Gastroesophageal sphincter (tissue), 4 donors: Measurements from ENCODE around the gene LCA5. TPM values are rescaled to one million over a fixed set of nuclear protein-coding genes. Genes with fewer than 3 reads are reported as not detected.

ENCODE experiments used
- ATAC-seq: fragments of 150-250 bp; one replicate; pipeline ENCODE4 v1.9.1; 2016; ENCODE audit warnings: mild to moderate bottlenecking, moderate library complexity
- H3K27ac ChIP-seq, 4 donors: fragments of 200-600 bp; sonication (generic) in 3 of 4; 1 replicate in 3 of 4; 2 replicates in 1 of 4; pipeline ENCODE4 v1.5.1; 2016 to 2019
- H3K27me3 ChIP-seq: fragments of 200-600 bp; sonication (generic); one replicate; pipeline ENCODE4 v1.5.1; 2019
- H3K36me3 ChIP-seq, 2 donors: fragments of 200-600 bp; sonication (generic); one replicate each; pipeline ENCODE4 v1.5.1; 2019; ENCODE audit warnings: control low read depth in 1 of 2
- H3K4me1 ChIP-seq, 3 donors: fragments of 200-600 bp; sonication (generic); 1 replicate in 2 of 3; 2 replicates in 1 of 3; pipeline ENCODE4 v1.5.1; 2016 to 2019; ENCODE audit warnings: control low read depth in 2 of 3
- H3K4me3 ChIP-seq, 2 donors: fragments of 200-600 bp; sonication (generic); one replicate each; pipeline ENCODE4 v1.5.1; 2019; ENCODE audit warnings: mild to moderate bottlenecking in 1 of 2, moderate library complexity in 1 of 2
- H3K9me3 ChIP-seq, 3 donors: fragments of 200-600 bp; sonication (generic); one replicate each; pipeline ENCODE4 v1.5.1; 2017 to 2019; ENCODE audit warnings: control low read depth in 2 of 3
- EP300 ChIP-seq: sonication (generic); formaldehyde crosslinking; IDR thresholded peaks from one replicate; pipeline ENCODE4 v1.6.1; 2017; ENCODE audit warnings: antibody characterized with exemption, mild to moderate bottlenecking
- POLR2A ChIP-seq, 2 donors: fragments of 450-650 bp; IDR thresholded peaks; one replicate each; pipeline ENCODE4 v1.6.1; 2017; ENCODE audit warnings: antibody characterized with exemption in 2 of 2, mild to moderate bottlenecking in 2 of 2, moderate library complexity in 1 of 2
- POLR2AphosphoS5 ChIP-seq: sonication (generic); formaldehyde crosslinking; IDR thresholded peaks from one replicate; pipeline ENCODE4 v1.6.1; 2017; ENCODE audit warnings: antibody characterized with exemption
- WGBS, 2 donors: methylation state at CpG; one replicate each; pipeline ENCODE4 v1.1.5; 2018; ENCODE audit warnings: low coverage in 1 of 2; 5-methylcytosine and 5-hydroxymethylcytosine counted together
- total RNA-seq, 4 donors: library from RNA; depleted of rRNA; stranded (reverse); fragments of >200 nt; gene quantifications; one replicate each; pipeline ENCODE4 v1.1.0, GENCODE V29; 2016
- TF ChIP-seq, protein P1 (sequence below), 4 experiments: fragments of 200-600 bp in 2 of 4; fragments of 450-650 bp in 2 of 4; sonication (generic) in 1 of 4; IDR thresholded peaks; one replicate each; pipeline ENCODE4 v1.5.1; 2017 to 2019; ENCODE audit warnings: antibody characterized with exemption in 4 of 4, mild to moderate bottlenecking in 2 of 4, moderate library complexity in 2 of 4

The LCA5 gene
- total RNA-seq, 4 donors from 2014 or later, result 6.8 to 11.8 (median 9.5) TPM

DNA sequence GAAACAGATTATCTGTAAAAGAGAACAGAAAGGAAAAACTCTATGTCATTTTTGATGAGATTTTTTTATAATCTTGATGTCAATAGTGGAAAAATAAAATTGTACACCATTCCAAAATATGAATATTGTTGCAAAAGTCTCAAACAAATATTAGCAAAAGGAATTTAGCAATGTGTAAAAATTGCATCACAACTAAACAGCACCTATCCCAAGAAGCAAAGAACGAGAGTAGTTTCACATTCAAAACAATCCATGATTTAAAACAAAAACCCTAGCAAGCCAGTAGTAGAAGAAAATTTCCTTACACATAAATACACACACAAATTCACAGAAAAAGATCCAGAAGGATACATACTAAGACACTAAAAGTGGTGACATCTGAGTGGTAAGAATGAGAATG, 38.4 kb downstream of the LCA5 start:
- Histone ChIP-seq H3K4me3 (no peak overlapping the region), H3K27ac (no peak overlapping the region), H3K9me3 (no peaks in the 10 kb centered on the region), H3K4me1 (no peaks in the 10 kb centered on the region), H3K36me3 (no peaks in the 10 kb centered on the region), H3K27me3 (no peaks in the 10 kb centered on the region)
- ATAC-seq, result no peak
- WGBS, 2 donors, result 45 to 60% methylated on average over 1 of the region's 1 CpG
- TF ChIP-seq EP300 (no peak), POLR2AphosphoS5 (no peak)
- TF ChIP-seq, protein P1, sequence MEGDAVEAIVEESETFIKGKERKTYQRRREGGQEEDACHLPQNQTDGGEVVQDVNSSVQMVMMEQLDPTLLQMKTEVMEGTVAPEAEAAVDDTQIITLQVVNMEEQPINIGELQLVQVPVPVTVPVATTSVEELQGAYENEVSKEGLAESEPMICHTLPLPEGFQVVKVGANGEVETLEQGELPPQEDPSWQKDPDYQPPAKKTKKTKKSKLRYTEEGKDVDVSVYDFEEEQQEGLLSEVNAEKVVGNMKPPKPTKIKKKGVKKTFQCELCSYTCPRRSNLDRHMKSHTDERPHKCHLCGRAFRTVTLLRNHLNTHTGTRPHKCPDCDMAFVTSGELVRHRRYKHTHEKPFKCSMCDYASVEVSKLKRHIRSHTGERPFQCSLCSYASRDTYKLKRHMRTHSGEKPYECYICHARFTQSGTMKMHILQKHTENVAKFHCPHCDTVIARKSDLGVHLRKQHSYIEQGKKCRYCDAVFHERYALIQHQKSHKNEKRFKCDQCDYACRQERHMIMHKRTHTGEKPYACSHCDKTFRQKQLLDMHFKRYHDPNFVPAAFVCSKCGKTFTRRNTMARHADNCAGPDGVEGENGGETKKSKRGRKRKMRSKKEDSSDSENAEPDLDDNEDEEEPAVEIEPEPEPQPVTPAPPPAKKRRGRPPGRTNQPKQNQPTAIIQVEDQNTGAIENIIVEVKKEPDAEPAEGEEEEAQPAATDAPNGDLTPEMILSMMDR (IDR thresholded peaks at IDR 0.05), result no peak

DNA sequence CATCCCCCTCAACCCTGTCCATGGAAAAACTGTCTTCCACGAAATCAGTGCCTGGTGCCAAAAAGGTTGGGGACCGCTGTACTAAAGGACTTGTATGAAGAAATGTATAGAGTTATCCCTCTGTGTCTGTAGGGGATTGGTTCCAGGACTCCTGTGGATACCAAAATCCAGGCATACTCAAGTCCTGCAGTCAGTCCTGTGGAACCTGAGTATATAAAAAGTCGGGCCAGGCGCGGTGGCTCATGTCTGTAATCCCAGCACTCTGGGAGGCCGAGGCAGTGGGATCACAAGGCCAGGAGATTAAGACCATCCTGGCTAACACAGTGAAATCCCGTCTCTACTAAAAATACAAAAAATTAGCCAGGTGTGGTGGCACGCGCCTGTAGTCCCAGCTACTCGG, 42.0 kb downstream of the LCA5 start:
- Histone ChIP-seq H3K27me3 (no peaks in the 10 kb centered on the region), H3K9me3 (no peaks in the 10 kb centered on the region), H3K36me3 (peaks cover 0 to 14% of the 10 kb centered on the region in 2 donors), H3K4me3 (no peak overlapping the region), H3K4me1 (no peaks in the 10 kb centered on the region), H3K27ac (no peak overlapping the region)
- ATAC-seq, result no peak
- WGBS, 2 donors, result 89 to 90% methylated on average over 2 to 6 of the region's 10 CpGs
- TF ChIP-seq, protein P1 (IDR thresholded peaks at IDR 0.05), result no peak
- TF ChIP-seq EP300, result no peak
- TF ChIP-seq POLR2A (IDR thresholded peaks at IDR 0.05), result no peak
- no peak for TF ChIP-seq POLR2AphosphoS5

DNA sequence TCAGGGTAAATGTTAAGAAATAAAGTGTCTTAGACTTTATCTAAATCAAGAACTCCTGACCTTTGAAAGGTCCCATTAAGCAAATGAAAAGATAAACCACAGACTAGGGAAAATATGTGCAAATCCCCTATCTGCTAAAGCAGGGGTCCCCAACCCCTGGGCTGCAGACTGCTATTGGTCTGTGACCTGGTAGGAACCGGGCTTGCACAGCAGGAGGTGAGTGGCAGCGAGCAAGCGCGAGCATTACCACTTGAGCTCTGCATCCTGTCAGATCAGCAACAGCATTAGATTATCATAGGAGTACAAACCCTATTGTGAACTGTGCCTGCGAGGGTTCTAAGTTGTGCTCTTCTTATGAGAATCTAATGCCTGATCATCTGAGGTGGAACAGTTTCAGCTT, 42.4 kb downstream of the LCA5 start:
- Histone ChIP-seq H3K27ac (no peak overlapping the region), H3K4me1 (no peaks in the 10 kb centered on the region), H3K36me3 (peaks cover 0 to 18% of the 10 kb centered on the region in 2 donors), H3K9me3 (no peaks in the 10 kb centered on the region), H3K4me3 (no peak overlapping the region), H3K27me3 (no peaks in the 10 kb centered on the region)
- WGBS, 2 donors, result 83 to 96% methylated on average over 1 to 4 of the region's 5 CpGs
- no peak for TF ChIP-seq POLR2A (IDR thresholded peaks at IDR 0.05)
- TF ChIP-seq EP300, result no peak
- TF ChIP-seq, protein P1 (IDR thresholded peaks at IDR 0.05), result no peak
- no peak for ATAC-seq

DNA sequence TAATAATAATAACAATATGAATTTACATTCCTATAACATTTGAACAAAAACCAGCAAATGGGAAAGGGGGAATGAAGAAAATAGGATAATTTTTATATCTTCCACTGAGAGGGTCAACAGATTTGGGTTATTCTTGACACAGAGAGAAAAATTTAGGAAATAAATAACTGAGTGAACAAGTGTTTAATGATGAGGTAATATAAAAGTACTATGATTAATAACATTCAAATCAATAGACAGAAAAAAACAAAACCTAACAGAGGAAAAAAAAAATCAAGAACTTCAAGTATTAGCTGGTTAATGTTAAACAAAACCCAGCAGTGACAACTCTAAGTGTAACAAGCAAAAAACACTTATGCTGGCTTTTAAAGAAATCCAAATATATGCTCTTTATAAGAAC, 66.5 kb downstream of the LCA5 start:
- ATAC-seq, result no peak
- no peak for TF ChIP-seq POLR2AphosphoS5
- no peak for TF ChIP-seq EP300
- TF ChIP-seq POLR2A (IDR thresholded peaks at IDR 0.05), result no peak
- TF ChIP-seq, protein P1 (IDR thresholded peaks at IDR 0.05), result no peak
- no peaks in the 10 kb centered on the region for H3K9me3 ChIP-seq

DNA sequence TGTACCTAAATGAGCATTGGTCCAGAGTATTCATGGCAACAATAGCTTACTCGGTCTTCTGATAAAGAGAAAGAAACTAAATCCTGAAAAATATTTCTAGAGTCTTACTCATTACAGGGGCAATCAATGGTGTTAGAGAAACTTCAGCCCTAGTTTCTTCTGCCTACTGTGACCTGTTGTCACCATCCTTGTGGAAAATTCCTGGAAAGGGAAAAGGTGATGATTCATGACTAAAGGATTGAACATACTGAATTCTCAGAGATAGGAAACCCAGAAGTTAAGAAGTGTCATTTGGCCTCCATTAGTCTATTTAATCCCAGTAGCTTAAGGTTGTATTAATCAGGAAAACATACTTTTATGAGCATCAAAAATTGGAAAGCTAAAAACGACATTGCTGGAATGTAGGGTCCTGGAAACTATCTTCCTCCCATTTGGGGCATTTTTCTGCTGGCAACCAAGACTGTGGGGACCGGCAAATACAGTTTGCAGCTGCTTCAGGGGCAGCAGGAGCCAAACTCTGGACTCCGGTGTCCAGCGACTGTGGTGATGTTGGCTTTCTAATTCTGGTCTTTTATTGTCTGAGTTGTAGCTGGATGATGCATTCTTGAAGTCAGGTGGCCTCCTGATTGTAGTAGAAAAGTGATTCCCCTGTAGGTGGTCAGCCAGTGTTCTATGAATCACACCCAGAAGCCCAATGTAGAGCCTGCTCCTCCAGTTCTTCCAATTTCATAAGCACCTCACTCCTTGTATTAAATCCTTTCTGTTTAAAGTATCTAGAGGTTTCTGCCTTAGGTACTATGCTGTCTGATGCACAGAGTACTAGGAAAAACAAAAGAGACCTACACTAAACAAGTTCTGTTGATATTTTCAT, 67.6 kb downstream of the LCA5 start:
- ATAC-seq, result no peak
- Histone ChIP-seq H3K4me1 (peaks cover 0 to 16% (median 0%) of the 10 kb centered on the region in 3 donors), H3K27me3 (no peaks in the 10 kb centered on the region), H3K4me3 (no peak overlapping the region), H3K27ac (no peak overlapping the region), H3K36me3 (no peaks in the 10 kb centered on the region), H3K9me3 (no peaks in the 10 kb centered on the region)
- TF ChIP-seq EP300 (no peak), POLR2A (IDR thresholded peaks at IDR 0.05) (no peak), POLR2AphosphoS5 (no peak)
- TF ChIP-seq, protein P1 (IDR thresholded peaks at IDR 0.05), result no peak
- 75 to 81% methylated on average over 5 of the region's 5 CpGs for WGBS, 2 donors

More for the DNA sequence above, 66.5 kb downstream of the LCA5 start:
- no peaks in the 10 kb centered on the region for H3K27me3 ChIP-seq
- H3K4me3 ChIP-seq, result no peak overlapping the region
- no peaks in the 10 kb centered on the region for H3K36me3 ChIP-seq
- peaks cover 0 to 10% (median 0%) of the 10 kb centered on the region in 3 donors for H3K4me1 ChIP-seq
- H3K27ac ChIP-seq, result no peak overlapping the region
